ENCODE data around the gene KIZ.
A peak's percentile ranks its signal among the peaks of the same experiment; 100 is the strongest.

Gene KIZ

DNA sequence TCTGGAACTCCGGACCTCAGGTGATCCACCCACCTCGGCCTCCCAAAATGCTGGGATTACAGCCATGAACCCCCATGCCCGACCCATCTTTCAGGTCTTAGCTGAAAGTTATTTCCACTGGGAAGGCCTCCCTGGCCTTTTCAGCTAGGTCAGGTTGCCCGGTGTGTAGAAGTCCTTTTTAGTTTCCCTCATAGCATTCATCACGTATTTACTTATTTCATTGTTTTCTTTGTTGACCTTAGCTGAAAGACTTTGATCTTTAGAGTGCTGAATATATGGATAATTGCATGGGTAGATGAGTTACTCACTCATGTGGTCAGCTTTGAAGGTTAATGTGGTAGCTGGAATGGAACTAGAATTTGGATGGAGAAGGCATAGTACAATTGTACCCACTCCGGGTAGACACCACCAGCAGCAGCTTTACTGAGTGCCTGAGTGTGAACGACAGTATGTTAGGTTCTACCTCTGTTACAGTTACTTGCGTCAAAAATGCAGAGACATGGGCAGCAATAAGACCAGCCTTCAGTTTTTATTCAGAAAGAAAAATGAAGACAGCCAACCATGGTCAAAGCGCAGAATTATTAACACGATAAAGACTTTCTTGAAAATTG is 9.1 kb downstream of the KIZ start:
- in situ Hi-C loops (cut with MboI; ENCODE audit: low pct_unique_long_range_greater_than_20kb, low sequenced_read_pairs), result no loop called here
- no peak for DNase-seq

GRCh38 chr20:21136015-21136732 is 10.3 kb downstream of the KIZ start:
- in situ Hi-C loops (cut with MboI; ENCODE audit: low pct_unique_long_range_greater_than_20kb, low sequenced_read_pairs), result no loop called here

GRCh38 chr20:21137078-21137477 is 11.2 kb downstream of the KIZ start:
- in situ Hi-C loops (cut with MboI; ENCODE audit: low pct_unique_long_range_greater_than_20kb, low sequenced_read_pairs), result no loop called here

More at GRCh38 chr20:21136015-21136732, 10.3 kb downstream of the KIZ start:
- no peak for DNase-seq

DNA sequence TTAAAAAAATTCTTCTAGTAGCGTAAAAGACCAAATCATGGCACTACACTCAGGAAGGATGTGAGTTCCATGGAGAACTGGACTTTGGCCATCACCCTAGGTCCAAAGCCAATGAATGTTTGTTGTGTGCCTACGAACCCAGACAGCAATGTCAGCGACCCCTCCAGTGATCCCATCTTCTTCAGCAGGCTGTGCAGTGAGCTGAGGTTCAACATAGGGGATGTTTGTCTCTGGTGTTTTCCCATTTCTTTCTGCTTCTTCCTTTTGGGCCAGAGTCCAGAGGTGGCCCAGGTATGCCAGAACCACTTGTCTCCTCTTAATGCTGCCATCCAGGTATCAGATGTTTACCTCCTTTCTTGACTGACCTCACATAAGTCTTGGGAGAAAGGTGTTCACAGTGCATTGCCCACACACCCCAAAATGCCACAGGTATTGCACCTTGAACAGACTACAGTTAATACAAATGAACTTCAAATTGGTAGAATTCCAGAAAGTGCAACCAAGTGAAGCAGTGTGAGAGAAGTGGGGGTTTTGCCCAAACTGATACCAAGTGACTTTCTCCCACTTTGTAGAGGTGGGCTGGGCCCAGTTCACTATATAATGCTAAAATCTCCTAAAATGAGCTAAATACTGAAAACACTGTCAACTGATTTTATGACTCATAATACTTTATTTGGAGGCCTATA is 14.1 kb downstream of the KIZ start:
- no peak for DNase-seq
- in situ Hi-C loops (cut with MboI; ENCODE audit: low pct_unique_long_range_greater_than_20kb, low sequenced_read_pairs), result no loop called here

More at GRCh38 chr20:21137078-21137477, 11.2 kb downstream of the KIZ start:
- DNase-seq, result no peak

- in situ Hi-C loops (cut with MboI; ENCODE audit: low pct_unique_long_range_greater_than_20kb, low sequenced_read_pairs), result no loop called here
- DNase-seq, result no peak
Observed at GRCh38 chr20:21141825-21142224, 15.9 kb downstream of the KIZ start.

GRCh38 chr20:21143194-21143890 is 17.5 kb downstream of the KIZ start:
- no peak for DNase-seq
- in situ Hi-C loops (cut with MboI; ENCODE audit: low pct_unique_long_range_greater_than_20kb, low sequenced_read_pairs), result no loop called here

GRCh38 chr20:21145424-21145823 is 19.5 kb downstream of the KIZ start:
- DNase-seq, result no peak
- in situ Hi-C loops (cut with MboI; ENCODE audit: low pct_unique_long_range_greater_than_20kb, low sequenced_read_pairs), result no loop called here

DNA sequence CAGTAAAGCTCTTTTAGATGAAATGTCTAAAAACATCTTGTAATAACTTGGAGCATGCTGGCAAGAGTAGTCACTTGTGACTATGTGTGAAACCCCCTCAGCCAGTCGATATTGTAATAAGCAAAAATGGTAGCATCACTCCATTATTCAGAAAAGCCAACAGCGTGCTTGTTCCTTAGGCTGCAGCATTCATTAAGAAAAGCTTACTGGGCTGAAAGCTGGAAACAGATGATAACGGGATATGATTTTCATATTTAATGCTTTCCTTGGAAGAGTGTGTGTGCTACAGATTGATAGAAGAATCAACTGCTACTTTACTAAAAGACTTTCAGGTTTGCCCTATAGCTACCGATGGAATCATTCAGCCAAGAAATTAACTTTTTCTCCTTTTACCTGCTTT is 20.3 kb downstream of the KIZ start:
- DNase-seq, result no peak
- in situ Hi-C loops (cut with MboI; ENCODE audit: low pct_unique_long_range_greater_than_20kb, low sequenced_read_pairs), result no loop called here

DNA sequence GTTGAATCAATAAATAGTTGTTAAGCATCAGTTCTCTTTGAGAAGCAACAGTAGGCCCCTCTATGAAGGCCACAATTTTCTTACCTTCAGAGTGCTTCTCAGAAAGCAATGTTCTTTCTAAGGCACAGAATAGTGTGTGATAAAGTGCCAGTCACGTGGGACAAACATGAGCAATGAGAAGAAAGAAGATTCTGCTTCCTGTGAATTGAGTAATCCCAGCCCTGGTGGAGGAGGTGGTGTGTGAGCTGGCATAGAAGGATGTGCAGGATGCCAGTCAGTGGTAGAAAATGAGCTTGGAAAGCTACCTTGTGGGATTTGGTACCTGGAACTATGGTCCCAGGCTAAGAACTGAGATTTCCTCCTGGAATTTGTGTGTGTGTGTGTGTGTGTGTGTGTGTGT is 21.7 kb downstream of the KIZ start:
- in situ Hi-C loops (cut with MboI; ENCODE audit: low pct_unique_long_range_greater_than_20kb, low sequenced_read_pairs), result no loop called here
- no peak for DNase-seq

- in situ Hi-C loops (cut with MboI; ENCODE audit: low pct_unique_long_range_greater_than_20kb, low sequenced_read_pairs), result no loop called here
- DNase-seq, result no peak
Observed at GRCh38 chr20:21149344-21149743, 23.5 kb downstream of the KIZ start.

GRCh38 chr20:21151791-21152190 is 25.9 kb downstream of the KIZ start:
- DNase-seq, result no peak
- in situ Hi-C loops (cut with MboI; ENCODE audit: low pct_unique_long_range_greater_than_20kb, low sequenced_read_pairs), result no loop called here

- DNase-seq, result no peak
- in situ Hi-C loops (cut with MboI; ENCODE audit: low pct_unique_long_range_greater_than_20kb, low sequenced_read_pairs), result no loop called here
Observed at GRCh38 chr20:21154692-21155091, 28.8 kb downstream of the KIZ start.

DNA sequence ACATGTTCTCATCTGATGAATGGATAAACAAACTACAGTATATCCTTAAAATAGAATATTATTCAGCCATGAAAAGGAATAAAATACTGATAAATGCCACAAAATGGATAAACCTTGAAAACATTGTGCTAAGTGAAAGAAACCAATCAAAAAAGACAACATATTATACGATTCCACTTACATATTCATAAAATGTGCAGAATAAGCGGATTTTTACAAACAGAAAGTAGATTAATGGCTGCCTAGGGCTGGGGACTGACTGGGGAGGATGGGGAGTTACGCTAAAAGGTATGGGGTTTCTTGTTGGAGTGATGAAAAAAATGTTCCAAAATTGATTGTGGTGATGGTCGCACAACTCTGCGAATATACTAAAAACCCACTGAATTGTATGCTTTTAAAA is 29.4 kb downstream of the KIZ start:
- in situ Hi-C loops (cut with MboI; ENCODE audit: low pct_unique_long_range_greater_than_20kb, low sequenced_read_pairs), result no loop called here
- no peak for DNase-seq

DNA sequence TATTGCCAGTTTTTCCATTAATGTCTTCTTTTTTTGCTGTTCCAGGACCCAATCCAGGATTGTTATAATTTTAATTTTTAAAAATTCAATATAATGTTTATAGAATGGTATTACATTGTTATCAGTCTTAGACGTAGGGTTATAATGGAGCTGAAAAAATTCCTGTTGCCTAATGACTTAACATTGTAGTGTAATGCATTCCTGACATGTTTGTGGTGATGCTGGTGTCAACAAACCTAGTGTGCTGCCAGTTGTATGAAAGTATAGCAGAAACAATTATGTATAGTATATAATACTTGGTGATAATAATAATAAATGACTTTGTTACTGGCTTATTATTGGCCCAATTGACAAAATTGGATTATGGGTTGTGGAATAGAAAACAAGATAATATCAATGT is 30.4 kb downstream of the KIZ start:
- in situ Hi-C loops (cut with MboI; ENCODE audit: low pct_unique_long_range_greater_than_20kb, low sequenced_read_pairs), result no loop called here
- DNase-seq, result no peak

- no peak for DNase-seq
- in situ Hi-C loops (cut with MboI; ENCODE audit: low pct_unique_long_range_greater_than_20kb, low sequenced_read_pairs), result no loop called here
Observed at GRCh38 chr20:21157006-21157405, 31.1 kb downstream of the KIZ start.

DNA sequence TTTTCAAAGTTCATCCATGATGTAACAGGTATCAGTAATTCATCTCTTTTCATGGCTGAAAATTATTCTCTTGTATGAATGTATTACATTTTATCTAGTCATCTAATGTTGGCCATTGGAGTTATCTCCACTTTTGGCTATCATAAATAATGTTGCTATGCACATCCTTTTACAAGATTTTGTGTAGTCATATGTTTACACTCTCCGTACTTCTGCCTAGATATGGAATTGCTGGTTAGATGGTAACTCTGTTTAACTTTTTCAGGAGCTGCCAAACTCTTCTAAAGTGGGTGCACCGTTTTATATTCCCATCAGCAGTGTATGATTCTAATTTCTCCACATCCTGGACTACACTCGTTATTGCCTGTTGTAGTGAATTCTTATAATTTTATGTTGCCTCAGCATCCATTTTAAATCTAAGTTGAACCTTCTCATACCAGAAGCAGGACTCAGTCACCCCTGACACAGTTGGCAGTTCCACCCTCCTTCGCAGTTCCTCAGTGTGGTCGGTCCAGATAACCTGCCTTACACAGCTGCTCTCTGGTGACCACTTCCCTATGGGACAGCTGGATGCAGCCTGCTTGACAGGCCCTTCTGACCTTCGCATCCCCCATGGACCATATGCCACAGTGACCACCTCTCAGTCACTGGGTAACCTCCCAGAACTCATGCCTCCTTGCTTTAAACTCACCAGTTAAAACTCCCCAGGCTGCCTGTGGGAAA is 33.9 kb downstream of the KIZ start:
- in situ Hi-C loops (cut with MboI; ENCODE audit: low pct_unique_long_range_greater_than_20kb, low sequenced_read_pairs), result no loop called here

GRCh38 chr20:21161926-21162325 is 36.0 kb downstream of the KIZ start:
- DNase-seq, result no peak
- in situ Hi-C loops (cut with MboI; ENCODE audit: low pct_unique_long_range_greater_than_20kb, low sequenced_read_pairs), result no loop called here

More for the DNA sequence above, 33.9 kb downstream of the KIZ start:
- no peak for DNase-seq

DNA sequence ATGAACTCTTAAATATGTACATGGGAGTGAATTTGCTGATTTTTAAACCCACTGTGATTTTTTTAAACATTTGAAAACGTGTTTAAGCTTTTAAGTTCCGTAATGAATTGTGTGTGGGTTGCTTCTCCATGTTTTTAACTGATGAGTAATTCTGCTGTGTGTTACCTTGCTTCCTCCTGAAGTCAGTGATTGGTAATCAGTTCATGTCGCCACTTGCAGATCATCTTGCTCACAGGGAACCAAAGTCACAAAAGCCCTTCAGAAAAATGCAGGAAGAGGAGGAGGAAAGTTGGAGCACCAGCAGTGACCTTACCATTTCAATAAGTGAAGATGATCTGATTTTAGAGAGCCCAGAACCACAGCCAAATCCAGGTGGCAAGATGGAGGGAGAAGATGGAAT is 36.7 kb downstream of the KIZ start:
- in situ Hi-C loops (cut with MboI; ENCODE audit: low pct_unique_long_range_greater_than_20kb, low sequenced_read_pairs), result no loop called here
- DNase-seq, result no peak

GRCh38 chr20:21166801-21167200 is 40.9 kb downstream of the KIZ start:
- in situ Hi-C loops (cut with MboI; ENCODE audit: low pct_unique_long_range_greater_than_20kb, low sequenced_read_pairs), result no loop called here
- peak; percentile 86 for DNase-seq

Measured in KBM-7 (cell line).